Kidney (tissue), 14 donors: ENCODE measurements around the gene TRPV2. TPM values are rescaled to one million over a fixed set of nuclear protein-coding genes. Genes with fewer than 3 reads are reported as not detected.

Experiments
- DNase-seq, 5 donors: peaks; one replicate each; pipeline ENCODE4 v3.0.0-alpha.2; 2013 to 2020
- FAIRE-seq: peaks from 2 replicates; lab custom pipeline; 2012; peaks lifted over from hg19 to GRCh38; lab: Jason Lieb, UNC
- H3K27ac ChIP-seq, 2 donors: one replicate each; pipeline ENCODE4 v1.7.0; 2013; ENCODE audit warnings: low read depth in 2 of 2, low read length in 2 of 2, inconsistent platforms in 1 of 2
- H3K27me3 ChIP-seq: one replicate; pipeline ENCODE4 v1.7.1; 2013; ENCODE audit warnings: low read length, inconsistent platforms; ENCODE audit not compliant: control insufficient read depth, insufficient read depth
- H3K36me3 ChIP-seq, 3 donors: one replicate each; pipeline versions ENCODE4 v1.7.0 to v1.7.1; 2013; ENCODE audit warnings: low read length in 3 of 3, control low read depth in 1 of 3, inconsistent platforms in 1 of 3; ENCODE audit not compliant: insufficient read depth in 3 of 3, control insufficient read depth in 2 of 3
- H3K4me1 ChIP-seq, 3 donors: one replicate each; pipeline versions ENCODE4 v1.7.0 to v1.7.1; 2013; ENCODE audit warnings: low read length in 3 of 3, inconsistent platforms in 1 of 3, low read depth in 1 of 3; ENCODE audit not compliant: control insufficient read depth in 2 of 3, insufficient read depth in 2 of 3
- H3K4me3 ChIP-seq, 3 donors: one replicate each; pipeline versions ENCODE4 v1.7.0 to v1.8.1; 2013; ENCODE audit warnings: low read length in 3 of 3, control low read depth in 1 of 3, inconsistent platforms in 1 of 3
- H3K9ac ChIP-seq, 3 donors: one replicate each; pipeline versions ENCODE4 v1.7.0 to v1.7.1; 2013; ENCODE audit warnings: low read length in 3 of 3, control low read depth in 1 of 3, inconsistent platforms in 1 of 3
- H3K9me3 ChIP-seq, 3 donors: one replicate each; pipeline versions ENCODE4 v1.7.0 to v1.7.1; 2013; ENCODE audit warnings: low read length in 3 of 3, control low read depth in 1 of 3, inconsistent platforms in 1 of 3; ENCODE audit not compliant: control insufficient read depth in 2 of 3, insufficient read depth in 1 of 3
- intact Hi-C: fragments of 100-400 bp; cut with DNase I; formaldehyde crosslinking; loops from one replicate; pipeline ENCODE4 v1.11.1; 2022
- polyA plus RNA-seq: library from polyadenylated mRNA; stranded (reverse); fragments of 350-450 nt; fragmentation: Illumina TruSeq; extraction: RNeasy Lipid Tissue Mini Kit (QIAGEN cat#74804); gene quantifications from one replicate; pipeline ENCODE4 v1.2.3, GENCODE V29; 2014; ENCODE audit warnings: low read depth, low replicate concordance; ENCODE audit not compliant: insufficient read depth
- total RNA-seq: library from RNA; stranded (reverse); fragmentation: NEBNext Ultra II Directional; extraction: Animal tissue kit (Norgen Biotek cat#: 25700); gene quantifications from one replicate; pipeline ENCODE4 v1.2.1, GENCODE V29; 2021
- TF ChIP-seq, protein P1 (sequence below): IDR thresholded peaks from 3 replicates; pipeline ENCODE4 v1.5.1; 2012; ENCODE audit warnings: mild to moderate bottlenecking, moderate library complexity, borderline replicate concordance; ENCODE audit not compliant: insufficient read depth; ENCODE audit errors: extremely low read depth
- donor health status: control.
- donor health status: control.
- donor health status: control.
- donor health status: control.
- donor health status: control.
- donor health status: DM: yes; HTN: yes; CAD: no.
- donor health status: Normal renal cell carcinoma (clear cell type).

Gene TRPV2
- total and polyA plus RNA-seq, 2 donors from 2014 or later: 8.6 to 18.2 TPM

DNA sequence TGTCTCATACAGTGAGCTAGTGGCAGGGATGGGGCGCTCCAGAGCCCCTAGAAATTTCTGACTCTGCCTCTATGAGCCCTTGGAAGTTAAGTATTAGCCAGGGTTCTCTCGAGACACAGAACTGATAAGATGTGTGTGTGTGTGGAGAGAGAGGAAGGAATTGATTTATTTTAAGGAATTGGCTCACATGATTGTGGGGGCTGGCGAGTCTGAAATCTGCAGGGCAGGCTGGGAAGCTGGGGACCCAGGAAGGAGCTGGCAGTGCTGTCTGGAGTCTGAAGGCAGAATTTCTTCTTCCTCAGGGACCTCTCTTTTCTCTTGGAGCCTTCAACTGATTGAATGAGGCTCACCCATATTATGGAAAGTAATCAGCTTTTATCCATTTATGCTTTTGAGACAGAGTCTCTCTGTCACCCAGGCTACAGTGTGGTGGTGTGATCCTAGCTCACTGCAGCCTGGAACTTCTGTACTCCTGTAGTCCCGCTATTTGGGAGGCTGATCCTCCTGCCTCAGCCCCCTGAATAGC, 59.9 kb downstream of the TRPV2 start:
- Histone ChIP-seq H3K27ac (no peak overlapping the region), H3K9me3 (no peaks in the 10 kb centered on the region), H3K9ac (no peak overlapping the region), H3K4me1 (no peaks in the 10 kb centered on the region), H3K36me3 (no peaks in the 10 kb centered on the region), H3K4me3 (no peak overlapping the region), H3K27me3 (no peaks in the 10 kb centered on the region)
- FAIRE-seq (no peak), DNase-seq (no peak)
- intact Hi-C loops: no loop called here
- TF ChIP-seq, protein P1, sequence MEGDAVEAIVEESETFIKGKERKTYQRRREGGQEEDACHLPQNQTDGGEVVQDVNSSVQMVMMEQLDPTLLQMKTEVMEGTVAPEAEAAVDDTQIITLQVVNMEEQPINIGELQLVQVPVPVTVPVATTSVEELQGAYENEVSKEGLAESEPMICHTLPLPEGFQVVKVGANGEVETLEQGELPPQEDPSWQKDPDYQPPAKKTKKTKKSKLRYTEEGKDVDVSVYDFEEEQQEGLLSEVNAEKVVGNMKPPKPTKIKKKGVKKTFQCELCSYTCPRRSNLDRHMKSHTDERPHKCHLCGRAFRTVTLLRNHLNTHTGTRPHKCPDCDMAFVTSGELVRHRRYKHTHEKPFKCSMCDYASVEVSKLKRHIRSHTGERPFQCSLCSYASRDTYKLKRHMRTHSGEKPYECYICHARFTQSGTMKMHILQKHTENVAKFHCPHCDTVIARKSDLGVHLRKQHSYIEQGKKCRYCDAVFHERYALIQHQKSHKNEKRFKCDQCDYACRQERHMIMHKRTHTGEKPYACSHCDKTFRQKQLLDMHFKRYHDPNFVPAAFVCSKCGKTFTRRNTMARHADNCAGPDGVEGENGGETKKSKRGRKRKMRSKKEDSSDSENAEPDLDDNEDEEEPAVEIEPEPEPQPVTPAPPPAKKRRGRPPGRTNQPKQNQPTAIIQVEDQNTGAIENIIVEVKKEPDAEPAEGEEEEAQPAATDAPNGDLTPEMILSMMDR: no peak

DNA sequence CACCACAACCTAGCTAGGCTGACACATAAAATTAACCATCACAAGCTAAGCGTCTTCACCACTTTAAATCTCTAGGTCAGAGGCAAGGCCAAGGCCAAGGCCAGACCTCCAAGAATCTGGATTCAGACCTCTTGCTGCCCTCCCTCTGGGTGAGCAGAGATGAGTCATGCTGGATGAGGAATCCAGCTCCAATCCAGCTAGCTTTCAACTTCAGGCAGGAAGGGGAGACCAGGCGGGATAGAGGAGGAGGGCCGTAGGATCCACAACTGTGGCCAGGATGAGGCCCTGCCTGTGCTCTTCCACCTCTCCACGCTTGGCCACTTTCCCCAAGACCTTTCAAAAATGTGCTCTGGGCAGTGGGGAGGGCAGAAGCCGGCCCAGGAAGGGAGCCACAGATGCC, 61.9 kb downstream of the TRPV2 start:
- H3K27ac ChIP-seq: peak overlapping the region in 1 of 2 donors; percentile 23
- TF ChIP-seq, protein P1: no peak
- no peak overlapping the region for H3K4me3 ChIP-seq
- intact Hi-C loops: no loop called here
- no peaks in the 10 kb centered on the region for H3K9me3 ChIP-seq
- no peak for DNase-seq
- H3K36me3 ChIP-seq: no peaks in the 10 kb centered on the region
- FAIRE-seq: no peak
- no peaks in the 10 kb centered on the region for H3K4me1 ChIP-seq
- H3K27me3 ChIP-seq: no peaks in the 10 kb centered on the region
- no peak overlapping the region for H3K9ac ChIP-seq

GRCh38 chr17:16477666-16478065, 62.3 kb downstream of the TRPV2 start:
- intact Hi-C loops: no loop called here
- Histone ChIP-seq H3K4me3 (no peak overlapping the region), H3K9ac (no peak overlapping the region), H3K9me3 (no peaks in the 10 kb centered on the region), H3K36me3 (no peaks in the 10 kb centered on the region), H3K27me3 (no peaks in the 10 kb centered on the region), H3K27ac (no peak overlapping the region), H3K4me1 (no peaks in the 10 kb centered on the region)
- FAIRE-seq: no peak
- DNase-seq: no peak
- TF ChIP-seq, protein P1: no peak

DNA sequence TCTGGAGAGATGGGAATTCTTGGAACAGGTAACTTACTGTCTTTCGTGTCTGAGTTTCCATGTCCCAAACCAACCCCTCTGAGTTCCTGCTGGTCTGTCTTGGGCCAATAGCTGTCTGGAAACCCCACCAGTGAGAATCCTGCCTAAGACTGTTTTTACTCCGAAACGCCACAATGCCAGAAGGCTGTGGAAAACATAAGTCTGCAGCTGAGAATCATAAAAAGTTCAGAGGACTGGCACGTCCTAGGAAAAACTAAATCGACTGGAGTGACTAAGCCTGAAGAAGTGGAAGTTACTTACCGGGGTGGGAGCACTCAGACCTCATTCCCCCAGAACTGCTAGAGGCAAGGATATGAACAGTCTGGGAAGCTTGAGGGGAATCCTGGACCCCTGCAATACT, 63.3 kb downstream of the TRPV2 start:
- intact Hi-C loops: no loop called here
- TF ChIP-seq, protein P1: no peak
- FAIRE-seq: no peak
- Histone ChIP-seq H3K9me3 (no peaks in the 10 kb centered on the region), H3K27ac (no peak overlapping the region), H3K4me3 (no peak overlapping the region), H3K27me3 (no peaks in the 10 kb centered on the region), H3K9ac (no peak overlapping the region), H3K36me3 (no peaks in the 10 kb centered on the region), H3K4me1 (no peaks in the 10 kb centered on the region)
- DNase-seq: no peak
